Measurements from ENCODE around the gene INVS.
"Not testable (repeated sequence)": the region's sequence is repeated elsewhere in the genome, so short reads cannot be mapped to it uniquely, and the experiment has no call there.

INVS gene

DNA sequence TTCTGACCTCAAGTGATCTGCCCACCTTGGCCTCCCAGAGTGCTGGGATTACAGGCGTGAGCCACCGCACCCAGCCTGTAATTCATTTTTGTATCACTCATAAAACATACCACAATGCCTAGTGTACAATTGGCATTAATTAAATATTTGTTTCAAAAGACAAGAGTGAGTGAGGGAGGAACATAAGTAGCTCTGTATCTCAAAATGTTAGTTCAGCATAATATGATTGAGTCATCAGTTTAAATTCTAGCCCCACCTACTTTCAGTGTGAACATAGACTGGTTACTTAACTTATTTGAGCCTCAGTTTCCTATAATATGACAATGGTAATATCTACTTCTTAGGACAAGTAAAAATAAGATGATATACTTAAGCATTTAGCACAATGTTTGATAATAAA, 26.9 kb downstream of the INVS start:
- DNase-seq = no peak

DNA sequence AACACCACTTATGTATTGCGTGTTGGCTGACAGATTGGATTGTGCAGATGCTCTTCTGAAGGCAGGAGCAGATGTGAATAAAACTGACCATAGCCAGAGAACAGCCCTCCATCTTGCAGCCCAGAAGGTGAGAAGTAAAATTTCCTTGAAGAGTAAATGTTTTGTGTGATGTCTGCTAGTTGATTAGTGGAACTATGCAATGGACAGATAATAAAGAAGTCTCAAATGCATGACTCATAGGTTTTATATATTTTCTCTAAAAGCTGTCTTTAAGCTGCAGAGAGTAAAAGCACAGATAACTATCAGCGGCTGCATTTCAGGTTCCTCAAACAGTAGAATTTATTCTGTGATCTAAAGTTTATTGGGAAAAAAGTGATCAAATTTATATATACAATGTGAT, 27.4 kb downstream of the INVS start:
- no peak for DNase-seq

DNA sequence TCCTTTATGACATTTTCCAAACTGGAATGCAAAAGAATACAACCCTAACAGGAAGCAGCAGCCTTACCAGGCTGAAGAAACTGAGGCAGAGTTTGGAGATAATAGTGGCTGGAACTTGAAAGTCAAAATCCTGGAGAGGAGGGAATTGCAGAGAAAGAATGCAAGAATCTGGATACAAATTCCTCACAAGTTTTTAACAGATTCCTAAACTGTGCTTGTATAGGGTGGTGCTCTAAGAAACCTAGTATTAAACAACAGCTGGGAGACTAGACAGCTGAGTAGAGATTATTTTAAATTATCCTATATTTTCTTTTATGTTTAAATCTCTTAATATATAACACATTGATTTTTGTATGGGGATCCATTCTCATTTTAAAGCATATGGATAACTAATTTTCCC, 30.7 kb downstream of the INVS start:
- DNase-seq = no peak

DNA sequence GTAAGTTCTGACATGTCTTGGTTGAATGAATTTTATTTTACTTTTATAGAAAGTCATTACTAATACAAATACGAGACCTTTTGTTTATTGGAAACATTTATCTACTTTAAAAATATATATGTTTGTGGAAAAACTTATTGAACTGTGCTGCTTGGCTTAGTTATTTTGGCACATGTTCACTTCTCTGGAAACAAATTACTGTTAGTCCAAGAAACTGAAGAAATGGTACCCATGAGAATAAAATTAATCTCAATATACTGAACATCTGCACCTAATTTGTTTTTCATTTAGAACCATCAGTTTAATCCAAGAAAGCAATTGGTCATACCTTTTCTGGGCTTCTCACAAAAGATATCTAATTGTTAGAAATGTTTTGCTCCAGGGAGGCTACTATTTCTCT, 32.2 kb downstream of the INVS start:
- DNase-seq = no peak

DNA sequence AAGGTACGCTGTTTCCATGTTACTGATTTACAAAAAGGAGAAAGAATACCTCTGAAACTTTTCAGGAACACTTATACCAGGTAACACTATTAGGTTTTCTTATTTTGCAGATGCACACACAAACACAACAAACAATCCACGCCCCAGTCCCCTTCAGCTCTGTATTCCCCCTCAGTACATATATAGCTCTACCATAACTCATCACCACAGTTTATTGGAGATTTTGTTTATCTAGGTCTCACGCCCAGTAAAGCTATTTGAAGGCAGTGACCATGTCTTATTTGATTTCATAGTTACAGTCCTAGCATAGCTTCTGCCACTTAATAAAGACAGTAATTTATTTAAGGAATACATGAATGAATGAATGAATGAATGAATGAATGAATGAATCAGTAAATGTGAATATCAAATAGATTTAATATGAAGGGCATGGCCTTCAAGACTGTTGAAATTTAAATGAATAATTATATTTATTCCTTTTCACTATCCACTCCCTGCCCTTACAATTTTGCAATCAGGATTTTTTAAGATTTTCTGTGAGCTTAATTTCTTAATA, 32.9 kb downstream of the INVS start:
- DNase-seq = no peak

DNA sequence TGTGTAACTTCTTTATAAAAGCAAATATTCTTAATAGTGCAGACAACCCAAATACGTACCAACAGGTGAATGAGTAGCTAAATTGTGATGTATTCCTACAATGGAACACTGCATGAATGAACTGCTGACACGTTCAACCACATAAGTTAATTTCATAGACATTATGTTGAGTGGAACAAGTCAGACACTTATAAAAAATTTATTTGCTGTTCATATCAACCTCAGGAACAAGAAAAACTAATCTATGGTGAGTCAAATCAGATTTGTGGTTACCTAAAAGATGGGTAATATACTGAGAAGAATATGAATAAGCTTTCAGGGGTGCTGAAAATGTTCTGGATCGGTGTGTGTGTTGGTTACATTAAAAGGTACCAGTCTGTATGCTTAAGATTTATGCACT, 35.7 kb downstream of the INVS start:
- no peak for DNase-seq

DNA sequence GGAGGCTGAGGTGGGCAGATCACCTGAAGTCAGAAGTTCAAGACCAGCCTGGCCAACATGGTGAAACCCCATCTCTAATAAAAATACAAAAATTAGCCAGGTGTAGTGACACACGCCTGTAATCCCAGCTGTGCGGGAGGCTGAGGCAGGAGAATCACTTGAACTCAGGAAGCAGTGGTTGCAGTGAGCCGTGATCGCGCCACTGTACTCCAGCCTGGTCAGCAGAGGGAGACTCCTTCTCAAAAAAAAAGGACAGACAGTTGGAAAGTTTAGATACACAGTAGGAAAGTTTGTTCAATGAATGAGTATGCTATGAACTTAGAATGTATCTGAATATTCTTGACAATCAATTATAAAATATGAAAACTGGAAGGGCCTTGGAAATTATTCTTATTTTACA, 37.8 kb downstream of the INVS start:
- not testable (repeated sequence) for DNase-seq

DNA sequence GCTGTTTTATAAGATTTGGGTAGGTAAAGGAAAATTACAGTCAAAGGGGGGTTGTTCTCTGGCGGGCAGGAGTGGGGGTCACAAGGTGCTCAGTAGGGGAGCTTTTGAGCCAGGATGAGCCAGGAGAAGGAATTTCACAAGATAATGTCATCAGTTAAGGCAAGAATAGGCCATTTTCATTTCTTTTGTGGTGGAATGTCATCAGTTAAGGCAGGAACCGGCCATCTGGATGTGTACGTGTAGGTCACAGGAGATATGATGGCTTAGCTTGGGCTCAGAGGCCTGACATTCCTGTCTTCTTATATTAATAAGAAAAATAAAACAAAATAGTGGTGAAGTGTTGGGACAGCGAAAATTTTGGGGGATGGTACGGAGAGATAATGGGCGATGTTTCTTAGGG, 41.3 kb downstream of the INVS start:
- DNase-seq = not testable (repeated sequence)

DNA sequence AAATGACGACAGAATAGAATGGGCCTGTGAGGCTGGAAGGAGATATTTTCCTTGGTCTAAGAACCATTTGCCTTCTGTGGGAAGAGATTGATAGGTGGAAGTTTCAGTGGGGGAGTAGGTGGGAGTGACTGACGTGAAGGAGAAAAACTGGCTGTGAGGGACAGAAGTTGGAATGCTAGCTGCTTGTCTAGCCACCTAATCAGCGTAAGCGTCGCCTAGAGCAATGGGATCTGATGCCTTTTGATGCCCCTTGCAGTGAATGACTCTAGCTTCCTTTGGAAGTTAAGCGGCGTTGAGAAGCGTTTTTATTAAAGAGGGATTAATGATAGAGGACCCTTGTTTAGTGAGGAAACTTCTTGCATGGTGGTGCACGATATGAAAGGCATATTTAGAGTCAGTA, 42.8 kb downstream of the INVS start:
- DNase-seq = not testable (repeated sequence)

DNA sequence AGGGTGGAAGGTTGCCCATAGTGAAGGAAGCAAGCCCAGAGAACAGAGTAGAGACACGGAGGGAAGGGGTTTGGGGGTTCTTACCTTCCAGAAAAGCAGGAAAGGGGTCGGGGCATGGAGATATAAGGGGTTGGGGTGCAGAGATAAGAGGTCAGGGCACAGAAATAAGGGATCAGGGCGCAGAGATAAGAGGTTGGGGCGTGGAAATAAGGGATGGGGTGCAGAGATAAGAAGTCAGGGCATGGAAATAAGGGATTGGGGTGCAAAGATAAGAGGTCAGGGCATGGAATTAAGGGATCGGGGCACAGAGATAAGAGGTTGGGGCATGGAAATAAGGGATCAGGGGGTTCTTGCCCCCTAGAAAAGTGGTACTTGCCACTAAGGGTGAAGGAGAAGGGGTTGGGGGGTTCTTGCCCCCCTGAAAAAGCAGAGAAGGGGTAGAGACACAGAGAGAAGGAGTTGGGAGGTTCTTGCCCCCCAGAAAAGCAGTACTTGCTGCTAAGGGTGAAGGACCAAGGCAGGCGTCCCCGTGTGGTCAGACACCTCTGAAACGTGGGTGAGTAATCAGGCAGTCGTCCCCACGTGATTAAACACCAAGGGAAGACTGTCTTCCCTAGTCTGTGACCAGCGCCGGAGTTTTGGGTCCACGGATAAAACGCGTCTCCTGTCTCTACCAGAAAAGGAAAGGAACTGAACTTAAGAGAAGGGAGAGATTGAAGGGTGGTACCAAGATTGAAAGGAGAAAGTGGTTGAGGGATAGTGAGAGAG, 46.3 kb downstream of the INVS start:
- not testable (repeated sequence) for DNase-seq

DNA sequence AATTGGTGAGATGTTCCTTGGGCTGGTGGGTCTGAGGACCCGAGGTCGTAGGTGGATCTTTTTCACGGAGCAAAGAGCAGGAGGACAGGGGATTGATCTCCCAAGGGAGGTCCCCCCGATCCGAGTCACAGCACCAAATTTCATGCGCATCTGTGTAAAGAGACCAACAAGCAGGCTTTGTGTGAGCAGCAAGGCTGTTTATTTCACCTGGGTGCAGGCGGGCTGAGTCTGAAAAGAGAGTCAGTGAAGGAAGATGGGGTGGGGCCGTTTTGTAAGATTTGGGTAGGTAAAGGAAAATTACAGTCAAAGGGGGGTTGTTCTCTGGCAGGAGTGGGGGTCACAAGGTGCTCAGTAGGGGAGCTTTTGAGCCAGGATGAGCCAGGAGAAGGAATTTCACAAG, 46.9 kb downstream of the INVS start:
- DNase-seq = not testable (repeated sequence)

DNA sequence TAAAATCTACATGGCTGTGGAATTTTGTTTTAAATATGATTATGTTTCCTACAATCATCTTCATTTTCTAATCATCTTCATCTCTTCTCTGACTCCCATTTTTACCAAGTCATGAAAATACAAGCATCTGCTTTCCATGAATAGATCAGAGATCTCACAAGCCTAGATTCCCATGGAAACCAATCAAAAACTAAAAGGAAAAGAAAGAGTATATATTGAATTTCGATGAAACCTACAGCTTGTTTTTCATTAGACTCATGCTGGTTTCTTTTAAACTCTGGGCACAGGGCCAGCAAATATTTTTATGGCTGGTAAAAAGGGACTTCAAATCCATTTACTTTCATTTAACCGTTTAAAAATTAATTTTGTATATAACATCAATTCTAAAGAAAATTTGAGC, 51.2 kb downstream of the INVS start:
- DNase-seq = no peak

DNA sequence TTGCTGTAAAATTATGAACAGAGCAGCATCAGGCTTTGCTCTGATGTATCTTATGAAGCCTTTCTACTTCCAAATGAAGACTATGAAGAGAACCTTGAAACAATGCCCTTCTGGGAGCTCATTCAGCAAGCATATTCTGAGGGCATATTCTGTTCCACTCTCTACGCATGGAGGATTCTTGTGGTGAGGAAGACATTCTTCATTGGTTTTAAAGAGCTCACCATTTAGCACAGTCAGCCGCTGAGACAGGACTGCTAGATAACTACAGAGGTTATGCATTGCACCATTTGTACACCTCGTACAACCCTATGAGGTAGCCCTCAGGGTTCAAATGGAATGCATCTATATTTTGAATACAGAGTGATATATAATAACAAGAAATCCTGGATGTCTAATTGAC, 61.0 kb downstream of the INVS start:
- DNase-seq = no peak

DNA sequence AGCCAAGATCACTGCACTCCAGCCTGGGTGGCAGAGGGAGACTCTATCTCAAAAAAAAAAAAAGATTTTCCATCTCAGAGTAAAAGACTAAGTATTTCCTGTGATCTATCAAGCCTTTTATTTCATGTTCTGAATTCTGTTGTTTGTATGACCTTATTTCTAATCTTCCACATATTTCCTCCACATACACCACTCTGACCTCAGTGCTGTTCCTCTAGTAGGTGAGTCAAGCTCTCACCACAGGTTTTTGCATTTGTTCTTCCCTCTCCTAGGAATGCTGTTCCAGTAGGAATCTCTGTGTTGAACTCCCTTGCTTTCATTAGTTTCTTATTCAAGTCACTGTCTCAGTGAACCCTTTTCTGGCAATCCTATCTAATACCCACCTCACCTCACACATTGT, 68.1 kb downstream of the INVS start:
- no peak for DNase-seq

DNA sequence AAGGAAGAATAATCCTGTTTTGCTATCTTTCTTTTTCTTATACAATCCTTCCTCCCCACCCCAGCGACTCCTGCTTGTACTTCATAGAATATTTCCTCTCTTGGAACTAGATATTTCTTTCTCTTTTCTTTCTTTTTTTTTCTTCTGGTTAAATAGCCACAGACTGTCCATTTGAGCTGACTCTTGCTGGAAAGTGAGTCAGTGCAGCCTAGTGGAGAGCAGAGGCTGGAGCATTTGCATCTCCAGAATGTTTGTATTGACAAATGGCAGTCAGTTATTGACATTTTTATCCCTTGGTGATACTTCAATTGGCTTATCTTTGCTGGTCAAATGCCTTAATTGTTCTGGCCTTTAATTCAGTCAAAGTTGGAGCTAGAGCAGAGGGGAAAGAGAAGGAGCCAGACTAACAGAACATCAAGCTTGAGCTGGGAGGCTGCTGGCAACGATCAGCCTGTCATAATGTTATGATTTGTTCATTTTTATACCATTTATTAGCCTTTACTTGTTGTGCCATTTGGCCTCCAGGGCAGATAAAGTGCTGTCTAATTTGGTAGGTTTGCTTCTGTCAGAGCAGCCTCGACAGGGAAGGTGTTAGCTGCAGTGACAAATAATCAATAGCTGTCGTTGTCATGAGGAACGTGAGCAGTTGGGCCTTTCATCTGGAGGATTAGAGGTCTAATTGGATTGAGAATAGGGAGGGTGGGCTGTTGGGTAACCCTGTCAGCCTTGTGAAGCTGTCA, 69.0 kb downstream of the INVS start:
- no peak for DNase-seq

DNA sequence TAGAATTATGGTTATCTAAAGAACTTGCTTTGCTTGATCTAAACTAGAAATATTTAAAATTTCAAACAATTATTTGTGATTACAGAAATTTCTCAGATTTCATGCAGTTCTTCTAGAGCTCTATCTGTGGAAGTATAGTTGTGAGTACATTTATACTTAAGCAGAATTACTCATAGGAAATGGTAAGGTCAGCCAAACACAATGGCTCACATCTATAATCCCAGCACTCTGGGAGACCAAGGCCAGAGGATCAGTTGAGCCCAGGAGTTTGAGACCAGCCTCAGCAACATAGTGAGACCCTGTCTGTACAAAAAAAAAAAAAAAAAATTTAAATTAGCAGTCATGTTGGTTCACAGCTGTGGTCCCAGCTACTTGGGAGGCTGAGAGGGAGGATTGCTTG, 71.0 kb downstream of the INVS start:
- no peak for DNase-seq

DNA sequence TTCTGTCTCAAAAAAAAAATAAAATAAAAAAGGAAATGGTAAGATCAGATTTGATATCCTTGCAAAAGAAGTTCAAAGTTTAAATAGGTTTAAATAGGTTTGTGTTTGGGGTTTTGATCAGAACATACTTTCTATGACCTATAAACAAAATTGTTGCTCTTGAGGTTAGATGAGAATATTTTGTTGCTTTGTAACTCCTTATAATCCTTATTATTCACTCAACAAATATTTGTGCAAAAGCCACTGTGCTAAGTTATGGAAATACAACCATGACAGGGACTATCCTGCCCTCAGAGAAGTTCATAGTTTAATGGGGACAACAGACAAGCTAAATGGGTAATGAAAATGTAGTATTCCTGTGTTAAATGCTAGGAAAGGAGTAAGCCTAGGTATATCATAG, 71.5 kb downstream of the INVS start:
- DNase-seq = no peak

DNA sequence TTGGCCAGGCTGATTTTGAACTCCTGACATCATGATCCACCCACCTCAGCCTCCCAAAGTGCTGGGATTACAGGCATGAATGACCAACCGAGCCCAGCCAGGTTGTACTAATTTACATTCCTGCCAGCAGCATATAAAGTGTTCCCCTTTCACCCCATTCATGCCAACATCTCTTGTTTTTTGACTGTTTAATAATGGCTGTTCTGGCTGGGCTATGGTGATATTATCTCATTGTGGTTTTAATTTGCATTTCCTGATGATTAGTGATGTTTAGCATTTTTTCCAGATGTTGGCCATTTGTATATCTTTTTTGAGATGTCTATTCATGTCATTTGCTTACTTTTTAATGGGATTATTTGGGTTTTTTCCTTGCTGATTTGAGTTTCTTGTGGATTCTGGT, 87.3 kb downstream of the INVS start:
- no peak for DNase-seq

DNA sequence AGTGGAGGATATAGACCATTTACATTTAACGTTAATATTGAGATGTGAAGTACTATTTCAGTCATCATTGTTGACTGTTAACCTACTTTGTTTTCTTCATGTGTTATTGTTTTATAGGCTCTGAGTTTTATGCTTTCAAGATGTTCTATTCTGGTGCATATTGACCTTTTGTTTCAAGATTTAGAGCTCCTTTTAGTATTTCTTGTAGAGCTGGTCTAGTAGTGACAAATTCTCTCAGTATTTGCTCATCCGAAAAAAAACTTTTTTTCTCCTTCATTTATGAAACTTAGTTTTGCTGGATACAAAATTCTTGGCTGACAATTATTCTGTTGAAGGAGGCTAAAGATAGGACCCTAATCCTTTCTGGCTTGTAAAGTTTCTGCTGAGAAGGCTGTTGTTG, 91.3 kb downstream of the INVS start:
- no peak for DNase-seq

DNA sequence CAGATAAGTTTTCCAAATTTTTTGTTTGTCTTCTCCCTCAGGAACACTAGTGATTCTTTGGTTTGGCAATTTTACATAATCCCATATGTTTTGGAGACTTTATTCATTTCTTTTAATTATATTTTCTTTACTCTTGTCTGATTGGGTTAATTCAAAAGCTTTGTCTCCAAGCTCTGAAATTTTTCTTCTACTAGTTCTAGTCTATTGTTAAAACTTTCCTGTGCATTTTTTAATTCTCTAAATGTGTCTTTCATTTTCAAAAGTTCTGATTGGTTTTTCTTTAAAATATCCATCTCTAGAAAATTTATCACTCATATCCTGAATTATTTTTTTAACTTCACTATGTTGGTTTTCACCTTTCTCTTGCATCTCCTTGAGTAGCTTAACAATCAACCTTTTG, 92.2 kb downstream of the INVS start:
- DNase-seq = no peak

DNA sequence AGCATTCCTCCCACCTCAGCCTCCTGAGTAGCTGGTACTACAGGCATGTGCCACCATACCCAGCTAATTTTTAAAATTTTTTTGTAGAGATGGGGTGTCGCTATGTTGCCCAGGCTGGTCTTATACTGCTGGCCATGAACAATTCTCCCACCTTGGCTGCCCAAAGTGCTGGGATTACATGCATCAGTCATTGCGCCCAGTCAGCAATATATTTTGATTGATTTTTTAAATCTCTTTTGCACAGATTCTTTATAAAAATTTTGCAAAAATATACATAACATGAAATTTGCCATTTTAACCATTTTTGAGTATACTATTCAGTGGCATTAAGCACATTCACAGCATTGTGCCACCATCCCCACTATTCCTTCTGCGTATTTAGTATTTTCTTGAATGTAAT, 94.0 kb downstream of the INVS start:
- no peak for DNase-seq

DNA sequence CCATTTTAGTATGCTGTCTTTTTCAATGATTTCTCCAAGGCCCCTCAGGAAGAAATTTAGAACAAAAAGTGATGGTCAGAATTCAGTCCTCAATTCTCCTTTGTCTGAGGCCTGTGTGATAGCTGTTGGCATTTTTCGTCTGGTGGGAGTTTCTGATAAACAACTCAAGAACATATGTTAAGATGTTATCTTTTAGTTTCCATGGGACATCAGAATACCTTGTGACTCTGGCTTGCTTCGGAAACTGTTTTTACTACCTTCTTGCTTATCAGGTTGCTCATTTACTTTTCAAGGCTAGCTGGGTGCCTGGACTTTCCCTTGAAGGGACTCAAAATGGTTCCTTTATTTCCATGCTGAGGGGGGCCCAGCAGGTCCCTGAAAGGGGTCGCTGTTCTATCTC, 97.2 kb downstream of the INVS start:
- no peak for DNase-seq

DNA sequence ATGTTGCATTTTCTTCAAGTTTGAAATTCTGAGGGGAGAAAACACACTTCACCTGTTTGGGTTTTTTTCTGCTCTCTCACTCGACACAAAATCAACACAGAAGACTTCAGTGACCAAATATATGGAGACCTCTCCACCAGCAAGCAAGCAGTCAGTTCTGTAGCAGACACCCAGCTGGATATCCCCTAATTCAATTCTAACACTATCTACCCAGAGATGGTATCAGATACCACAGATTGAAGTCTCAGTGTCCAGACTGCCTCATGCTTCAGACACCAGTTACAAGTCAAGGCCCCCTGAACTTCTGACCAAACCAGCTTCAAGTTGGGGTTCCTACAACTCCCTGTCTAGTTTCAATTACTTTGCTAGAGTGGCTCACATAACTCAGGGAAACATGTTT, 97.8 kb downstream of the INVS start:
- DNase-seq = no peak

DNA sequence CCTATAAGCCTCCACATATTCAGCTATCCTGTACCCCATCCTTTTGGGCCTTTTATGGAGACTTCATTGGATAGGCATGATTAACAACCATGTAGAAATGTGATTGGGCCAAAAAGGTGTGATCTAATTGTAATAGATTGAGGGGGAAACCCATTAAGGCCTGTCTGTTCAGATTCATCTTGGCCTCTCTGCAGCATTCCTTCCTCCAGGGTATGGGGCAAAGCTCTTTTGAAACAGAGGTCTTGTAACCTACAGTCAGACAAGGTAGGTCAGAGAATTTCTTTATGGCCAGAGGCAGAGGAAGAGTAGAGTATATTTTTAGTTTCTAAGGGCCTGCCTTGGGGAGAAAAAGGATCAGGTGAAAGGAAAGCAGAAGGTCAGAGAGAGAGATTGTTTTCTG, 98.5 kb downstream of the INVS start:
- no peak for DNase-seq

DNA sequence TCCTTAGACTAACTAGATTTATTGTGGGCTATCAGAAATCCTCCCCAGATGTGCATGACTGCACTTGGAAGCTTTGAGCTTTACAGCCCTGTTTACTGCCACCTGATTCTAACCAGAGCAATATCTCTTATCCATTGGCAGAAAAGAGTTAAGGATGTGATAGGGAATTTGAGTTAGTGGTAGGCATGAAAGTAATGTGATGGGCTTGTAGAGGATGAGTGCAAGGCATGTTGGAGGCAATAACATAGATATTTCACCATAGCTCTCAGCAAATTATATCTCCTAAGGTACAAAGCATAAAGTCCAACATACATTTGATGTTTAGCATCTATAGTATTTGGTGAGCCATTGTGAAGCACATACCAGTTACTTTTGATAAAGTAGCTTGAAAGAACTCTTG, 103.8 kb downstream of the INVS start:
- no peak for DNase-seq

All from activated CD4-positive, alpha-beta T cell treated with anti-CD3 and anti-CD28 coated beads for 4 hours (primary cell).